ENCODE data around the gene GP9. TPM values are rescaled to one million over a fixed set of nuclear protein-coding genes. Genes with fewer than 3 reads are reported as not detected.

The GP9 gene
- total and polyA plus RNA-seq, 8 donors, result 0.14 TPM; not detected in 7

- TF ChIP-seq CTCF (IDR thresholded peaks at IDR 0.05), result no peak
- Histone ChIP-seq H3K9me3 (no peaks in the 10 kb centered on the region), H3K36me3 (no peaks in the 10 kb centered on the region), H3K27ac (no peak overlapping the region), H3K4me3 (no peak overlapping the region), H3K27me3 (no peaks in the 10 kb centered on the region), H3K4me1 (no peaks in the 10 kb centered on the region)
- no peak for ATAC-seq
- WGBS, 2 donors, result 85 to 90% methylated on average over 8 of the region's 8 CpGs
- intact Hi-C loops (cut with DNase I), result no loop called here
- no peak for FAIRE-seq
- DNase-seq, result no peak
Measured at GRCh38 chr3:129078510-129078909, 17.9 kb downstream of the GP9 start.

- H3K9me3 ChIP-seq, result no peaks in the 10 kb centered on the region
- FAIRE-seq (no peak), DNase-seq (no peak), ATAC-seq (no peak)
- no peak overlapping the region for H3K27ac ChIP-seq
- 66 to 68% methylated on average over 8 of the region's 8 CpGs for WGBS, 2 donors
- intact Hi-C loops (cut with DNase I), result no loop called here
- no peak overlapping the region for H3K4me3 ChIP-seq
- no peak for TF ChIP-seq CTCF (IDR thresholded peaks at IDR 0.05)
- H3K27me3 ChIP-seq, result no peaks in the 10 kb centered on the region
- no peaks in the 10 kb centered on the region for H3K36me3 ChIP-seq
- H3K4me1 ChIP-seq, result no peaks in the 10 kb centered on the region
Measured at GRCh38 chr3:129081503-129081902, 20.9 kb downstream of the GP9 start.

GRCh38 chr3:129082026-129082425, 21.4 kb downstream of the GP9 start:
- H3K4me3 ChIP-seq, result no peak overlapping the region
- no peaks in the 10 kb centered on the region for H3K9me3 ChIP-seq
- FAIRE-seq (no peak), DNase-seq (peak in 1 of 6 donors; percentile 13), ATAC-seq (no peak)
- no peak for TF ChIP-seq CTCF (IDR thresholded peaks at IDR 0.05)
- H3K27me3 ChIP-seq, result no peaks in the 10 kb centered on the region
- peaks cover 2 to 3% (median 2%) of the 10 kb centered on the region in 3 donors for H3K4me1 ChIP-seq
- no peak overlapping the region for H3K27ac ChIP-seq
- WGBS, 2 donors, result 75 to 85% methylated on average over 9 of the region's 9 CpGs
- intact Hi-C loops (cut with DNase I), result no loop called here
- no peaks in the 10 kb centered on the region for H3K36me3 ChIP-seq

- Histone ChIP-seq H3K9me3 (no peaks in the 10 kb centered on the region), H3K27me3 (no peaks in the 10 kb centered on the region), H3K4me3 (no peak overlapping the region), H3K4me1 (peaks cover 5 to 7% (median 6%) of the 10 kb centered on the region in 3 donors), H3K36me3 (no peaks in the 10 kb centered on the region), H3K27ac (no peak overlapping the region)
- ATAC-seq (no peak), DNase-seq (peak in 1 of 6 donors; percentile 53), FAIRE-seq (no peak)
- no peak for TF ChIP-seq CTCF (IDR thresholded peaks at IDR 0.05)
- WGBS, 2 donors, result 73 to 78% methylated on average over 6 of the region's 6 CpGs
- intact Hi-C loops (cut with DNase I), result no loop called here
Measured at GRCh38 chr3:129084501-129084900, 23.9 kb downstream of the GP9 start.

- Histone ChIP-seq H3K36me3 (no peaks in the 10 kb centered on the region), H3K4me3 (no peak overlapping the region), H3K4me1 (peaks cover 5 to 7% (median 6%) of the 10 kb centered on the region in 3 donors), H3K9me3 (no peaks in the 10 kb centered on the region), H3K27ac (no peak overlapping the region), H3K27me3 (no peaks in the 10 kb centered on the region)
- FAIRE-seq, result no peak
- no peak for TF ChIP-seq CTCF (IDR thresholded peaks at IDR 0.05)
- ATAC-seq, result no peak
- intact Hi-C loops (cut with DNase I), result no loop called here
- 96% methylated on average over 12 of the region's 12 CpGs for WGBS, 2 donors
- DNase-seq, result peak in 1 of 6 donors; percentile 47
Measured at GRCh38 chr3:129085165-129085715, 24.7 kb downstream of the GP9 start.
